A673 (cell line): Measurements from ENCODE around the gene ABCG1. TPM values are rescaled to one million over a fixed set of nuclear protein-coding genes. Genes with fewer than 3 reads are reported as not detected.

Experiments used
- BruUV-seq: library from RNA; stranded (reverse); fragments of 400-500 nt; replicated peaks from 2 replicates; lab custom pipeline; 2021; lab: Mats Ljungman, UMichigan
- CTCF ChIA-PET: fragments of 300-600 bp; sonication (Branson Sonifier 250); formaldehyde crosslinking; loops from one replicate; lab custom pipeline; 2022; ENCODE audit warnings: antibody characterized with exemption; lab: Charles Lee
- POLR2A ChIA-PET: fragments of 300-600 bp; sonication (Branson Sonifier 250); formaldehyde crosslinking; loops from one replicate; lab custom pipeline; 2022; ENCODE audit warnings: antibody characterized with exemption; ENCODE audit not compliant: low non-redundant PET; lab: Charles Lee
- DNase-seq: peaks from one replicate; pipeline ENCODE4 v3.0.0-alpha.2; 2015; ENCODE audit warnings: low spot score
- H3K27ac ChIP-seq: fragments of 200-600 bp; sonication (generic); 2 replicates; pipeline ENCODE4 v1.5.1; 2016; ENCODE audit warnings: mixed run types, low read depth, mild to moderate bottlenecking, mixed read lengths, antibody characterized with exemption, low read length; ENCODE audit not compliant: poor library complexity, severe bottlenecking
- H3K27me3 ChIP-seq: fragments of 200-600 bp; sonication (generic); replicated peaks from 2 replicates; pipeline ENCODE4 v1.6.1; 2017; ENCODE audit warnings: mixed run types, low read depth, mild to moderate bottlenecking, mixed read lengths, antibody characterized with exemption, low read length; ENCODE audit not compliant: insufficient read depth, poor library complexity
- H3K36me3 ChIP-seq: fragments of 200-600 bp; sonication (generic); 2 replicates; pipeline ENCODE4 v1.6.1; 2016; ENCODE audit warnings: mixed run types, mild to moderate bottlenecking, mixed read lengths, antibody characterized with exemption, low read length; ENCODE audit not compliant: insufficient read depth, poor library complexity, severe bottlenecking
- H3K4me1 ChIP-seq: fragments of 200-600 bp; sonication (generic); 2 replicates; pipeline ENCODE4 v1.6.1; 2017; ENCODE audit warnings: mixed run types, mild to moderate bottlenecking, mixed read lengths, antibody characterized with exemption, low read length; ENCODE audit not compliant: insufficient read depth, poor library complexity, severe bottlenecking
- H3K4me3 ChIP-seq: fragments of 200-600 bp; sonication (generic); 2 replicates; pipeline ENCODE4 v1.5.1; 2016; ENCODE audit warnings: low read depth, mixed run types, mild to moderate bottlenecking, mixed read lengths, low read length; ENCODE audit not compliant: poor library complexity, severe bottlenecking
- H3K9me3 ChIP-seq: fragments of 200-600 bp; sonication (generic); 2 replicates; pipeline ENCODE4 v1.6.1; 2016; ENCODE audit warnings: mixed run types, low read depth, mild to moderate bottlenecking, mixed read lengths, antibody characterized with exemption, low read length; ENCODE audit not compliant: poor library complexity, severe bottlenecking
- EZH2 ChIP-seq: fragments of 200-600 bp; sonication (generic); IDR thresholded peaks from 2 replicates; pipeline ENCODE4 v1.6.1; 2017; ENCODE audit warnings: borderline replicate concordance, low read depth, mild to moderate bottlenecking, mixed read lengths, antibody characterized with exemption, low read length; ENCODE audit not compliant: poor library complexity, severe bottlenecking
- intact Hi-C: fragments of 100-400 bp; cut with micrococcal nuclease; formaldehyde crosslinking; loops from one replicate; pipeline ENCODE4 v1.10.0; 2022; ENCODE audit not compliant: unreplicated experiment
- total RNA-seq: library from RNA; stranded (reverse); gene quantifications from 2 replicates; pipeline ENCODE4 v1.2.3, GENCODE V29; 2021
- TF ChIP-seq, protein P1 (sequence below): fragments of 300-800, 200-600 bp; sonication (generic); conservative IDR thresholded peaks from 2 replicates; pipeline ENCODE4 v1.5.1; 2017; ENCODE audit warnings: low read depth, mild to moderate bottlenecking, antibody characterized with exemption, low read length, moderate library complexity, mixed read lengths

Gene ABCG1
- total RNA-seq, 1 experiment from 2014 or later, result 3.4 TPM

DNA sequence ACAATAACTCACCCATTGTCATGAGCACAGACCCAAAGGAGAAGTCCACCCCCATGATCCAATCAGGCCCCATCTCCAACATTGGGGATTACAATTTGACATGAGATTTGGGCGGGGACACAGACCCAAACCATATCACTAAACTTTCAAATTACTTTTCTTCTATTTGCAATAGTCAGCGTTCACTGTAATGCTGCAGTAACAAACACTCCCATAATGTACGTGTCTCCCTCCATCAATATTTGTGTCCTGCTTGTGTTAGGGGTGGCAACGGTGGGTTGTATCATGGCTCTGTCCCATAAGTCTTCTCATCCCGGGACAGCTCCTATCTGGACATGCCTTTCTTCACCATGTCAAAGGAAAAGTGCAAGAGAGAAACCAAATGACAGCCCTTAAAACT, 70.0 kb downstream of the ABCG1 start:
- CTCF ChIA-PET, result no interaction called here
- H3K27me3 ChIP-seq, result no peaks in the 10 kb centered on the region
- no peak overlapping the region for H3K27ac ChIP-seq
- TF ChIP-seq, protein P1, sequence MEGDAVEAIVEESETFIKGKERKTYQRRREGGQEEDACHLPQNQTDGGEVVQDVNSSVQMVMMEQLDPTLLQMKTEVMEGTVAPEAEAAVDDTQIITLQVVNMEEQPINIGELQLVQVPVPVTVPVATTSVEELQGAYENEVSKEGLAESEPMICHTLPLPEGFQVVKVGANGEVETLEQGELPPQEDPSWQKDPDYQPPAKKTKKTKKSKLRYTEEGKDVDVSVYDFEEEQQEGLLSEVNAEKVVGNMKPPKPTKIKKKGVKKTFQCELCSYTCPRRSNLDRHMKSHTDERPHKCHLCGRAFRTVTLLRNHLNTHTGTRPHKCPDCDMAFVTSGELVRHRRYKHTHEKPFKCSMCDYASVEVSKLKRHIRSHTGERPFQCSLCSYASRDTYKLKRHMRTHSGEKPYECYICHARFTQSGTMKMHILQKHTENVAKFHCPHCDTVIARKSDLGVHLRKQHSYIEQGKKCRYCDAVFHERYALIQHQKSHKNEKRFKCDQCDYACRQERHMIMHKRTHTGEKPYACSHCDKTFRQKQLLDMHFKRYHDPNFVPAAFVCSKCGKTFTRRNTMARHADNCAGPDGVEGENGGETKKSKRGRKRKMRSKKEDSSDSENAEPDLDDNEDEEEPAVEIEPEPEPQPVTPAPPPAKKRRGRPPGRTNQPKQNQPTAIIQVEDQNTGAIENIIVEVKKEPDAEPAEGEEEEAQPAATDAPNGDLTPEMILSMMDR, result no peak
- no peak for TF ChIP-seq EZH2
- POLR2A ChIA-PET, result no interaction called here
- no peaks in the 10 kb centered on the region for H3K36me3 ChIP-seq
- no peak overlapping the region for H3K4me3 ChIP-seq
- H3K4me1 ChIP-seq, result no peaks in the 10 kb centered on the region
- no peak for DNase-seq
- H3K9me3 ChIP-seq, result no peaks in the 10 kb centered on the region
- no TSS peak for BruUV-seq
- intact Hi-C loops, result no loop called here

DNA sequence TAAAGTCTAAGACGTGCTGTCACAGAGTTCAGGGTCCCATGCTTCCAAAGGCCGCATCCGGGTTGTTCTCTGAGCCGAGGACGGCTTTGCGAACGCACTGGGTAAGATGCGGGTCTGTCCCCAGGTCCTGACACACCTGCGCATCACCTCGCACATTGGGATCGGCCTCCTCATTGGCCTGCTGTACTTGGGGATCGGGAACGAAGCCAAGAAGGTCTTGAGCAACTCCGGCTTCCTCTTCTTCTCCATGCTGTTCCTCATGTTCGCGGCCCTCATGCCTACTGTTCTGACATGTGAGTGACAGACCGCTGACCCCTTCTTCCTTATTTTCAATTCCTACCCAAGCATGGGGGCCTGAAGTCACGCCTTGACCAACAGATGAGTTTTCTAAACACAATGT, 71.0 kb downstream of the ABCG1 start:
- DNase-seq, result no peak
- ChIA-PET CTCF (no interaction called here), POLR2A (no interaction called here)
- no peaks in the 10 kb centered on the region for H3K4me1 ChIP-seq
- BruUV-seq, result no TSS peak
- no peaks in the 10 kb centered on the region for H3K27me3 ChIP-seq
- intact Hi-C loops, result no loop called here
- H3K36me3 ChIP-seq, result no peaks in the 10 kb centered on the region
- no peak overlapping the region for H3K4me3 ChIP-seq
- no peaks in the 10 kb centered on the region for H3K9me3 ChIP-seq
- no peak overlapping the region for H3K27ac ChIP-seq
- TF ChIP-seq EZH2, result no peak
- TF ChIP-seq, protein P1, result no peak

DNA sequence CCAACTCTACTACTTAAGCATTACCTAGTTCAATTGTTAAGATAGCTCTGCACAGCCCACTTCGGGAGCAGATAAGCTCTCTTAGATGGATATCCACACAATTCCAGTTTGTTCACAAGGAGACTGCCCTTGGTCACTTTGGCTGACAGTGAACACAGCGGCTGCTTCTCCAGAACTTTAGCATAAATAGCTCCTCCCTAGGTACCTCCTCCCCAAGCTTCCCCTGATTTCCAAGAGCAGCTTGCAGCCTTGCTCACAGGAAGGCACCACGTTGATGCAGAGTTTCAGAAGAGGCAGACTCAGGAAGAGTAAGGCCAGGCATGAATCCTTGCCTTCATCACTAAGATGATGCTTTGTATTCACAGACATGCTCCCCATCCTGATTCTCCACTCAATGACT, 71.6 kb downstream of the ABCG1 start:
- intact Hi-C loops, result no loop called here
- H3K9me3 ChIP-seq, result no peaks in the 10 kb centered on the region
- BruUV-seq, result no TSS peak
- H3K4me1 ChIP-seq, result no peaks in the 10 kb centered on the region
- H3K36me3 ChIP-seq, result no peaks in the 10 kb centered on the region
- DNase-seq, result no peak
- no peak for TF ChIP-seq EZH2
- TF ChIP-seq, protein P1, result no peak
- ChIA-PET POLR2A (no interaction called here), CTCF (no interaction called here)
- H3K27me3 ChIP-seq, result no peaks in the 10 kb centered on the region
- no peak overlapping the region for H3K4me3 ChIP-seq
- H3K27ac ChIP-seq, result no peak overlapping the region
